Measurements from ENCODE around the gene ZNRF2. TPM values are rescaled to one million over a fixed set of nuclear protein-coding genes. Genes with fewer than 3 reads are reported as not detected.

The ZNRF2 gene
- total RNA-seq, 1 donor from 2014 or later: 21.4 TPM

GRCh38 chr7:30412782-30413504 lies 128.5 kb downstream of the ZNRF2 start:
- no peak overlapping the region for H3K27ac Mint-ChIP-seq

GRCh38 chr7:30413864-30414263 lies 129.5 kb downstream of the ZNRF2 start:
- no peak overlapping the region for H3K27ac Mint-ChIP-seq
- no peaks in the 10 kb centered on the region for H3K27me3 Mint-ChIP-seq
- no peak overlapping the region for H3K4me3 Mint-ChIP-seq
- ChIA-PET POLR2A (no interaction called here), CTCF (interaction anchor here (1.3 to 1.6 kb wide), 2 partner anchors 137 to 249 kb away, joined by 3 to 14 read pairs; no protein-coding TSS in a partner anchor)
- DNase-seq: no peak
- TF ChIP-seq CTCF (IDR thresholded peaks at IDR 0.05): no peak
- intact Hi-C loops (cut with micrococcal nuclease): loop anchor here (1.0 to 2.0 kb wide), 4 partner anchors 129 to 493 kb away; partner anchors contain the start of gene ZNRF2
- no peak for ATAC-seq (ENCODE audit: low read depth)
- H3K4me1 Mint-ChIP-seq: peaks cover 33% of the 10 kb centered on the region
- H3K36me3 Mint-ChIP-seq (ENCODE audit: low read depth): no peaks in the 10 kb centered on the region
- no peaks in the 10 kb centered on the region for H3K9me3 Mint-ChIP-seq

More at GRCh38 chr7:30412782-30413504, 128.5 kb downstream of the ZNRF2 start:
- TF ChIP-seq CTCF (IDR thresholded peaks at IDR 0.05): no peak
- Mint-ChIP-seq H3K4me3 (no peak overlapping the region), H3K9me3 (no peaks in the 10 kb centered on the region), H3K4me1 (peaks cover 33% of the 10 kb centered on the region), H3K27me3 (no peaks in the 10 kb centered on the region), H3K36me3 (ENCODE audit: low read depth) (no peaks in the 10 kb centered on the region)
- ChIA-PET CTCF (interaction anchor here (1.3 to 1.6 kb wide), 3 partner anchors 112 to 248 kb away, joined by 3 to 14 read pairs (median 4); no protein-coding TSS in a partner anchor), POLR2A (no interaction called here)
- DNase-seq (no peak), ATAC-seq (ENCODE audit: low read depth) (peak; percentile 57)
- intact Hi-C loops (cut with micrococcal nuclease): loop anchor here (1.0 to 2.0 kb wide), 4 partner anchors 128 to 492 kb away; partner anchors contain the start of gene ZNRF2

Other genes starting within 250 kb of the ZNRF2 start
- 2.8 and 4.6 TPM in 2 replicates for gene MTURN, start 149.6 kb upstream of the ZNRF2 start, total RNA-seq
- 11.7 and 14.0 TPM in 2 replicates for gene NOD1, start 194.2 kb downstream of the ZNRF2 start, total RNA-seq
- gene GGCT, start 220.2 kb downstream of the ZNRF2 start, total RNA-seq: 22.7 and 24.4 TPM in 2 replicates